Raji (cell line): ENCODE measurements around the gene SCNN1A.

Experiments
- POLR2A ChIP-seq: IDR thresholded peaks from 2 replicates; pipeline ENCODE4 v1.6.1; 2011; ENCODE audit warnings: low read depth, low read length, control low read depth; ENCODE audit not compliant: insufficient read depth

SCNN1A gene

GRCh38 chr12:6376870-6377666, 1.7 kb upstream of the SCNN1A start:
- TF ChIP-seq POLR2A = no peak

DNA sequence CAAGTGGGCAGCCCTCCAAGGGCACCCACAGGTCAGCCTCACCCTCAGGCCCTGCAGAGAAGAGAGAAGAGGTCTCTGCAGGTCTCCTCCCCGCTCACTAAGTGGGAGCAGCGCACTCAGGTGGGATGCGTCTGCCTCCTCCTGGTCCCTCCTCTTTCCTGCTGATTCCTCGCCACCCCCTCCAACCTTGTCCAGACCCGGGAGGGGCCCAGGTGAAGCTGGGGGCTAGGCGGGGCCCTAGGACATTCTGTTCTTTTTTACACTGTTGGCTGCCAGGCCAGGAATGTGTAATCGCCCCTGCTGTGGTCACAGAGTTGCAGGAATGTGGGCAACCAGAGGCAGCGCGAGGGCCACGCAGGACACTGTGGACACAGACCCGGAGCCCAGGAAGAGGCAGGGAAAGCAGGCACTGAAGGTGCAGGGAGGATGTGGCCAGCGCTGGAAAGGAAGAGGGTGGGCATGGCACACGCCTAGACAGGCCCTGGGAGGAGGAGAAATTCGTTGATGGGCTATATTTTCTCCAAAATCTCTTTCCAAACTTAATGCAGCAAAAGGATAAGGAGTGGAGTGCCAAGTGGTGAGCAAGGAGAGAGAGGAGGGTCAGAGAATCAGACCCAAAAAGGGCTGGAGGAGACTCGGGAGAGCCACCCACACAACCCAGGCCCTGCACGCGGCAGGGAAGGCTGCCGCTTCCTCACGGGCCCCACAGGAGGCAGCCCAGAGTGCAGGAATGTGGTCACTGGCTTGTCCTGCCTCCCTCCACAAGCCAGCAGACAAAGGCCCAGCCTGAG, 911 bp upstream of the SCNN1A start:
- no peak for TF ChIP-seq POLR2A

- TF ChIP-seq POLR2A = no peak
Observed at GRCh38 chr12:6374786-6375160, 590 bp downstream of the SCNN1A start.

GRCh38 chr12:6374028-6374785, 1.2 kb downstream of the SCNN1A start:
- no peak for TF ChIP-seq POLR2A

DNA sequence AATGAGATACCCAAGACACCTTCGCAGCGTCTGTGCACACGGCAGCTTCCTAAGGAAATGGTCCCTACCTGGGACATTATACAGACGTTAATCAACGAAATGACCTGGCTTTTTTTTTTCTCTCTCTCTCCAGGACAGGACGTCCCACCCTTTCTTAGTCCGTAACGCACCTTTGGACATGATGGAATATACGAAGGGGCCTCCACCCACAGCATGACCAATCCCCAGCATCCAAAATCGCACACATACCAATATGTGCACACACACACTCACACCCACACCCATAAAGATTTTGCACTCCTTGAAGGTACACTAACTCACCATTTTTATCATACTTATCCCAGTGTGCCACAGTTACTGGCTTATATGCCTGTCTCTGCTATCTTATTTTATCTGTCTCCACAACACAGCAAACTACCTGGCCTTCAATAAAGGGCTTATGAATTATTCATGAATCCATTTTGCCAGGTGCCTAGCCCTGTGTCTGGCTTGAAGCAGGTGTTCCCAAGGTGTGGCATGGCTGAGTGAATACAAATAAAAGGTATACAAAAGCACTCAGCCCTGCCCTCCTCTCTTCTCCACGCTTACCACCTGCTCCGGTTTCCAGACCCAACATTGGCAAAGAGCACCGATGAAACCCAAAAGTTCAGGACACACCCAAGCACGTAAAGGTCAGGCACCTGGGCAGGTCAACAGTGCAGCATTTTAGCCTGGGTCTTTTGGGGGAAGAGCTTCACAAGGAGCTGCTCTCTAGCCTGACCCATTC, 2.2 kb downstream of the SCNN1A start:
- no peak for TF ChIP-seq POLR2A

DNA sequence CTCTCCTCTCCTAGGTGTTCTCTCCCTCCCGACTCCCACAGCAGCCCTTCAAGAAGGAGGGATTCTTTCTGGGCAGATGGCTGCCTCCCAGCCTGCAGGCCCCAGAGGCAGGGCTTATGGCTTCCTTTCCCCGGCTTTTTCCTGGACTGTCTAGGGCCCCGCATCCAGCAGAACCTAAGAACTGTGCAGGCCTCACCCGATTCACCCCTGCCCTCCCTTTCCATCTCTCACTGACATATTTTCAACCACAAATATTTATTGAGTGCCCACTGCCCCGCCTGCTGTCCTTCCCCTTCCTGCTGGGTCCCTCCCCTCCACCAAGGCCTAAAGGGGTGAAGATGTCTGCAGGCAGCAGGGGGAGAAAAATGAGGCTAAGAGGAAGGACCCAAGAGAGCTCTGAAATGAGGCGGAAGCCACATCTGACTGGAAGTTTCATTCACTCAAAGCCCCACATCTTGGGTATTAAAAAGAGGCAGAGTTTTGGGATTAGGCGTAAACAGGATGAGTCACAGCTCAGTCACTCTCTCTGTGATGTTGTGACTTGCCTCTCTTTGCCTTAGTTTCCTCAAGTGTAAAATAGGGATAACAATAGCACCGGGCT, 2.9 kb downstream of the SCNN1A start:
- TF ChIP-seq POLR2A = no peak

GRCh38 chr12:6370994-6371754, 4.2 kb downstream of the SCNN1A start:
- no peak for TF ChIP-seq POLR2A

GRCh38 chr12:6370576-6370935, 4.8 kb downstream of the SCNN1A start:
- TF ChIP-seq POLR2A = no peak

- no peak for TF ChIP-seq POLR2A
Observed at GRCh38 chr12:6369916-6370575, 5.3 kb downstream of the SCNN1A start.

- no peak for TF ChIP-seq POLR2A
Observed at GRCh38 chr12:6368906-6369525, 6.3 kb downstream of the SCNN1A start.

DNA sequence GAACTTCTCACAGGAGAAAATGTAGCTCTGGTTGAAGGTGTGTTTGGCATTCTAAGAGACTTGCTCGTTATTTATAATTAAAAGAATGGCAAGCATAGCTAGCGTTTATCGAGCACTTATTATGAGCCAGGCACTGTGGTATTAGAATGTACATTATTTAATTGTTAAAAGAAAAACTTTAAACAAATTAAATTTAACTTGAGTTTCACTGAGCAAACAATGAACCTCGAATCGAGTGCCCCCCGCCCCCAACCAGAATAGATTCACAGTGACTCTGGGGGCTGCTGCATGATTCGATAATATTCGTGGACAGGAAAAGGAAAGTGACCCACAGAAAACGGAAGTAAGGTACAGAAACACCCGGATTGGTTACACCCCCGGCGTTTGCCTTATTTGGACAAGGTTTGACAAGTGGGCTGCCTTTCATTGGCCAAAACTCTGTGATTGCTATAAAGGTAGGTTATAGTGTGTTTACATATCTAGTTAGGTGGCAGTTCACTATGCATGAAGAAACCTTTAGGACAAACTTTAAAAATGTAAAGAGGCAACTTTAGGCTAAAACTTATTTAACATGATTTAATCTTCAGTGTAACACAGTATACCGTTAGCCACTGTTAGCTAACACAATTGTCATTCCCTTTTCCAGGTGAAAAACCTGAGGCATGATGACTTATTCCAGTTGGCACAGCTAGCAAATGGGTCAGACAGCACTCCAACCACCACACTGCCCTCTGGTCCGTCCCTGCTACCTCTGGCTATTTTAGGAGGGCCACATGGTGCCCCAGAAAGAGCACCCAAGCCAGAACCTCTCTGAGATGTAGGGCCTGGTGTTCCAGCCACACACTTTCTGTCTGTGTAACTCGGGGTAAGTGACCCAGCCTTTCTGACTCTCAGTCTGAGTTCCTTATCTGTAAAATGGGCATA, 7.1 kb downstream of the SCNN1A start:
- TF ChIP-seq POLR2A = no peak

DNA sequence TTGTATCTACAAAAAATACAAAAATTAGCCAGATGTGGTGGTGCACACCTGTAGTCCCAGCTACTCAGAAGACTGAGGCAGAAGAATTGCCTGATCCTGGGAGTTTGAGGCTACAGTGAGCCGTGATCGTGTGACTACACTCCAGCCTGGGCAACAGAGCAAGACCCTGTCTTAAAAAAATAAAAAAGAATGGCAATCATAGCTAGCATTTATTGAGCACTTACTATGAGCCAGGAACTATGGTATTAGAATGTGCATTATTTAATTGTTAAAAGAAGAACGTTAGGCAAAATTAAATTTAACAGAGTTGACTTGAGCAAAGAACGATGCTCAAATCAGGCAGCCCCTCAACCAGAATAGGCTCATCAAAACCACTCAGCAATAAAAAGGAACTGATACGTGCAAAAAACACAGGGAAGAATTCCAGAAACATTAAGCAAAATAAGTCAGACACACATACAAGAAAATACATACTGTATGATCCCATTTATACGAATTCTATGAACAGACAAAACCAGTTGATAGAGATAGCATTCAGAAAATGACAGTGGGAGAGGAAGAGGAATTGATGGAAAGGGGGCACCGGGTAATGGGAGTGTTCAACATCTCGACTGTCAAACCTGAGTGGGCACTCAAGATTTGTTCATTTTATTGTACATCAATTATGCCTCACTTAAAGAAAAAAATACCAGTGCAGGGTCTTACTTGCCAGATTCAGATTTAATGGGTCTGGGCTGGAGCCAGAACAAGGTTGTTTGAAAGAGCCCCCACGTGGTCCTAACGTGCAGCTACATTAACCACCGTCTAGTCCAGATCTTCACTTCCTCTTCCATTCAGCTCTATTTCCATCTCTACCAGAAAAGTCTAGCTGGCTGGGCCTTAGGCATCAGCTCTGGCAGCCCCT, 8.0 kb downstream of the SCNN1A start:
- no peak for TF ChIP-seq POLR2A
